Cerebellar nuclear complex (tissue), 1 donor: Measurements from ENCODE around the gene SSU72.
"Not testable (repeated sequence)": the region's sequence is repeated elsewhere in the genome, so short reads cannot be mapped to it uniquely, and the experiment has no call there.

ENCODE experiments used
- DNase-seq, 2 experiments: peaks; one replicate each; lab custom pipeline; 2025; lab: John Stamatoyannopoulos, UW

SSU72 gene

DNA sequence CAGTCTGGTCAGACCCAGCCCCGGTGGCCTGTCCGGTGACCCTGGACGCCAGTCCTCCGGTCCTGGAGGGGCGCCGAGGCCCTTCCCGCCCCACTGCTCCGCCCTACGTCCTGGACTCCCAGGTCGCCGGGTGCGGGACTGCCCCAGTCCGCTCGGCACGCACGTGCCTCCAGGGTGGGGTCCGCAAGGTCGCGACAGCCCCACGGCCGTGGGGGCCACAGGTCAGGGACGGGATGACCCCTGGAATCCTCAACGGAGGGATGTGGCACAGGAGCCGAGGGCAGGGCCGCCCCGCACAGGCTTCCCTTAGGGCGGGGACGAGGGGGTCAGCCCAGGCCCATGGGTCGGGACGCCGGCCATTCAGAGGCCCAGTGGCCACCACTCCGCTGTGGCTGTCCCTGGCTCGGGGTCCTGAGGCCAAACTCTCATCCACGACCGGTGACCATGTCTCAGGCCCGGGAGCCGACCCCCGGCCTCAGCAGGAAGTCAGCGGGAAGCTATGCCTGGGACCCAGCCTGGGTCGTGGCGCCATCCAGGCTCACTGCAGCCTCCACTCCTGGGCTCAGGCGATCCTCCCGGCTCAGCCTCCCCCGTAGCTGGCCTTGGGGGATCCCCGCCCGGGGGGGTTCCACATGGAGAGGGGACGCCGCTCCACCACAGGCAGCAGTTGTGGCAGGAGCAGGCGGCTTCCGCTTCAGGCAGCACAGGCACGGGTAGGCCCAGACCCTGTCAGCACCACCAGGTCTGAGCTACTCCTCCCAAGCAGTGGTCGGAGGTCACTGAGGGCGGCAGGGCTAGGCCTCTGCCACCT, 33.6 kb downstream of the SSU72 start:
- DNase-seq = no peak

DNA sequence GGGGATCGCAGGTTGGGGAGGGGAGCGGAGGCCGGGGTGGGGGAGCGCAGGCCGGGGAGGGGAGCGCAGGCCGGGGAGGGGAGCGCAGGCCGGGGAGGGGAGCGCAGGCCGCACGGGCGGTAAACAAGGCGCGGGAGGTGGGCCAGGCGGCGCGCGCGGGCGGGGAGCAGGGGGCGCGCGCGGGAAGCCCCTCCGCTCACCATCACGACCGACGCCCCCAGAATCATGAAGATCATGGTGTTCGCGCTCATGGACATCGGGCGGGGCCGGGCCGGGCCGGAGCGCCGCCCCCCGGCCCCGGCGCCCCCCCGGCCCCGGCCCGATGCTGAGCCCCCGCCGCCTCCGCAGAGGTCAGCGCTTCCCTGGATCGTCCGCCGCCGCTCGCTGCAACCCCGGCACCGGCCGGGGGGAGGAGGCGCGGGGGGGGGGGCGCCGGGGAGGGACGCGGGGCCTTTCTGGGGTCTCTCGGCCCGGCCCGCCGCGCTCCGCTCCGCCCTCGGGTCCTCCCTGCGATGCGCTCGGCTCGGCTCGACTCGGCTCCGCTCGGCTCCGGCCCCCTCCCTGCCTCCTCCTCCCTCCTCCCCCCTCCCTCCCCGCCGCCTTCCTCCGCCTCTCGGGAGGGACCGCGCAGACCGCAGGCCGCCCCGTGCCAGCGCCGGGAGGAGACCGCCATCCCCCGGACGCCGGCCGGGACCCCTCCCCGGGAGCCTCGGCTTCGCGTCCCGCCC, 34.4 kb downstream of the SSU72 start, which contains the start of gene TMEM240:
TMEM240 (minus strand) TSS at position 535 of the 728 bp plus-strand sequence; CDS start at position 257, 278 bp downstream.
- DNase-seq = peak in 1 of 2 experiments; percentile 37

DNA sequence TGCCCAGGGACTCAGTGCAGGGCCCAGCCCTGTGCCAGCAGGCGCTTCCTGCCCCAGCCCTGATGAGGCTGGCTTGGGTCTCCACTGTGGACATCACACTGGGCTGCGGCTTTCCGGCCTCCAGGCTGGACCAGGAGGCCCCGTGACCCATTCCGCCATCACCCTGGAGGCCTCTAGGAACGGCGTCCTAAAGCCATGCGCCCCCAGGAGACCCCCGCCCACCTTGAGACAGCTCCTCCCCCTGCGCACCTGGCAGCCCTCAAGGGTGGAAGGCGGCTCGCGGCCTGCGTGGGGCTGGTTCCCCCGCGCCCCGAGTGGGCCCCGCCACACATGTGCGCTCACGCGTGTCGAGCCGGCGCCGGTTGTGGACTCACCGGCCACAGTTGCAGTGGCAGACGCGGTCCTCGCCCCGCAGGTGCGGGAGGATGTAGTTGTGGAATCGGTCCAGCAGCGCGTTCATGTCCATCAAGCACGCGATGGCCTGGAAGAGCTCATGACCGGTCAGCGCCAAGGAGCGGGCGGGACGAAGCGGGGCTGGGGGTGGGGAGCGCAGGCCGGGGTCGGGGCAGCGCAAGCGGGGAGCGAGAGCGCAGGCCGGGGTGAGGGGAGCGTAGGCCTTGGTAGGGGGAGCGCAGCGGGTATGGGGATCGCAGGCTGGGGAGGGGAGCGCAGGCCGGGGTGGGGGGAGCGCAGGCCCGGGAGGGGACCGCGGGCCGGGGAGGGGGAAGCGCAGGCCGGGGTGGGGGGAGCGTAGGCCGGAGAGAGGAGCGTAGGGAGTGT, 35.2 kb downstream of the SSU72 start:
- DNase-seq = peak in 1 of 2 experiments; percentile 15

DNA sequence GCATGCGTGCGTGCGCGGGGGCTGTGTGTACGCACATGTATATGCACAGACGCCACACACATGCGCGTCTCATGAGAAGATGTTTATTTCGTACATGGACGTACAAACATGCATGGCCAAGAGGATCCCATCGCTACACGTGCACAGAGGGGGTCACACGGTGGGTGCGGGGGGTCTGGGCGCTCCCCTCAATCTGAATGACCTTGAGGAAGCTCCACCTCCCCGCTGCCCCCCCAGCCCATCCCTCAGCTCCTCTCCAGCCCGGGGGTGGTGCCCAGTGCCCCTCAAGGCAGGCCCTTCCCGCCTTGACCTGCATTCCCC, 35.7 kb downstream of the SSU72 start:
- no peak for DNase-seq

DNA sequence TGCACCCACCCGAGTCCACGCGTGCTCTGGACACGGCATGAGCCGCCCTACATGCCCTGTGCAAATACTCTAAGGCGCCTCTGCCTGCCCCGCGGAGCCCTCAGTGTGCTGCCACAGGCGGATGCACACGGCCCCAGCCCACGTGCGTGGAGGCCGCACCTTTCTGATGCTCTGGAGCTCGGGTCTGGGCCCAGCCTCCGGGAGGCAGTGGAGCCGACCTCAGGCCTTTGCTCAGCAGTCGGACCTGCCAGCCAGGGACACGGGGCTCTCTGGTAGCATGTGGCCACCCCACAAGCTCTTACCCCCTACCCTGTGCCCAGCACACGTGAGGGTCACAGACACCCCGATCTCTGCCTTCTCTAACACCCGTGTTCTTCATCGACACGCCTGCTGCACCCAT, 36.3 kb downstream of the SSU72 start:
- DNase-seq = no peak

DNA sequence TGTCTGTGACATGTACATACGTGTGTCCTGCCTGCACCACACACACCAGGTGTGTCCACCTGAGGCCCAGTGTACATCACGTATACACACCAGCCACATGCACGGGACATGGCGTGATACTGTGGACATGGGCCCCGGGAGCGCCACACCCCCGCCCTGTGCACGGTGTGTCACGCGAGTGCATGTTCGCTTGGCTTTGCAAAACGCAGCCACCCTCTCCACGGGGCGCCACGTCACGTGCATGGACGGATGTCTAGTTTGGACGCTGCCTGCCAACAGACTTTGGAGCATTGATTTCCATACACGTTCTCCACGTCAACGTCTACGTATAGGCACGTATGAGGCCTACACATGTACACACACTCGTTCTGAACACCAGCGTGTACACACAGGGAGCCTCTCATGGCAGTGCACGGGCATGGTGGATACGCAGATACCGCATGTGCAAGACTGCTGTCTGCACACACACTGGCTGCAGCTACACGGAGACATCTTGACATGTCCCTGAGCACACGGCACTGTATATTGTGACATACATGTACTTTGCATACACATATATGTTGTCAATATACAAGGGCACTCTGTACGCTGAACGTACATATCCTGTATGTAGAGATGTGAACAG, 36.9 kb downstream of the SSU72 start:
- DNase-seq = no peak

DNA sequence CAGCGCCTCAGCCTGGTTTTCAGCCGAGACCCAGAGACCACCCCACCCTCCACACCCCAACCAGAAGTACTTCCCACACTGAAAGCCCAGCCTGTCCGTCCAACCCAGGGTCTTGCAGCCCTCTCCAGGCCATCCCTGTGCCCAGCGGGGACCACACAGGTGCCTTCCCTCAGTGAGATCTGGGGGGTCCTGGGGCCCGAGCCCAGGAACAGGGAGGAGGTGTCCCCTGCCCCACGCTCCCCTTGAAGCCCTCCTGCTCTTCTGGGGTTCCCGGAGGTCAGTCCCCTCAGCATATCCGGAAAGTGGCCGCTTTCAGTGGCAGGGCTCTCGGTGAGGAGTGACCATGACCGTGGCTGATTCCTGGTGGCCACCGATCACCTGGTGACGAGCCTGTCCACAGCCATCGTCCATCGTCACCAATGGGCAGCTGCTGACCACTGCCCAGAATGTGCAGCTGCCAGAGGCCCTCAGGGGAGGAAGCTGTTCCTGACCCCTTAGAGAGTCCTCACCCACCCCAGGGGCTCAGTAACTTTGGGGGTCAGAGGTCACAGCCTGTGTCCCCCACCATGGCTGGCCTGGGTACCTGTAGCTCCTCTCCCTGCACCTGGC, 37.6 kb downstream of the SSU72 start:
- no peak for DNase-seq

DNA sequence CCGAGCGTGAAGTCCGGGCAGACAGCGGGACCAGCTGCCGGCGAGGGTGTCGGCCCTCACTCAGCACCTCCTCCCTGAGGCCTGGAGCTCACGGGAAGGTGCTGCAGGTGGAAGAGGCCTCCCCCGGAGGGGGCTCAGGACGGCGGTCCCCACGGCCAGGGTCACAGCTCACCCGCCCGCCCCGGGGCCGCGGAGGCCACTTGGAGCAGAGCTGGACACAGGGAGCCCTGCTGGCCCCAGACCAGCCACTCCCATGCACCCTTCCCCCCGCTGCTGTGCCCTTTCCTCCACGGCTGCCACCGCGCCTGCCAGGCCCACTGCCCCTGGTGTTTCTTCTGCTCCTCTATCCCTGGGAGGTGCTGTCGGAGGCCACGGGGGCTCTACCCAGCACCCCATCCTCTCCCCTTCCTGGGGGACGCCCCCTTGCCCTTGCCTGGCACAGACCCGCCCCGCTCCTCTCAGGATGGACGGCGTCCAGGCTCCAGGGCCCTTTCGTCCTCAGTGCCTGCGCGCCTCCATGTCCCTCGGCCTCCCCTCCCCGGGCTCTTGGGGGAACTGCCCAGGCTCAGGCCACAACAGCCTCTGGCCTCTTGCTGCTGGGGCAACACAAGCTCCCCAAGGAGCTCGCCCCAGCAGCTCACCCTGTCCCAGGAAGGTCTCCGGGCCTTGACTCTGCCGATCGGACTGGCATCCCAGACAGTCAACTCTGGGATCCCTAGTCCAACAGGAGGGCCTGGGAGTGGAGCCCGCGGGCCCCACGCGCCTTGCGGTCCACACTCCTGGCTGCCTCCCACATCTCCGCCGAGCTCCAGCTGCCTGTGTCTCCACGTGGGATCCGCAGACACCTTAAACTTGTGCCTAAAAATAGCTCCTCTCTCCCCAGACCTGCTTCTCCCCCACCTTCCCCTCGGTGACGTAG, 38.4 kb downstream of the SSU72 start:
- no peak for DNase-seq

DNA sequence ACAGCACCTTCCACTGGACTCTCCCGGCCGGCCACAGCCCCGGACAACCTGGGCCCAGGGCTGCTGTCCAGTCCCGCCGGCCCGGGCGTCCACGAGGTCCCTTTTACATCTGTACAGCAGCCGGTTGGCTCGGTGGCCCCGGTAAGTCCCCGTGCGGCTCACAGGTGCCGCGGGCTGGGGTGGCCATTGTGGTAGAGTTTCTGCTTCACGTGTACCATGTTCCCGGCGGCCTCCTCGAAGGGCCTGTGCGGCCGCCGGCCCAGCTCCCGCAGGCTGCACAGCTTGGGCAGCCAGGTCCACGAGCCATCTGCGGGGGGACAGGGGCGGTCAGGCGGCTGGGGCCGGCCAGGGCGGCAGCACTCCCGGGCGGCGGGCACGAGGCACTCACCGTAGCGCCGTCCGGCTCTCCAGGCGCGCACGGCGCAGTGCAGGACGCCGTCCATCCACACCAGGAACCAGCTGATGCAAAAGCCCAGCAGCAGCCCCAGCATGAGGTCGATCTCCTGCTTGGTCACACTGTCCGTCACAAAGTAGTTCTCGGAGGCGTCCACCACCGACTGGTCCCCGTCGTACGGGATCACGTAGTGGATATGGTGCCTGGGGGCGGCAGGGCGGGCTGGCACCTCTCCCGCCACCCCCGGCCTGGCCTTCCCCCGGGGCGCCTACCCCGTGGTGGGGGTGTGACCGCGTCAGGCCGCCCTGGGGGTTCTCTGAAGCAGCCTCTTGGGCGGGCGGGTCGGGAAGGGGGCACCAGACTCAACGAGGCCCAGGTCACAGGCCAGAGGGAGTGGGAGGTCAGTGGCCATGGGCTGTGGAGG, 39.3 kb downstream of the SSU72 start:
- DNase-seq = no peak

DNA sequence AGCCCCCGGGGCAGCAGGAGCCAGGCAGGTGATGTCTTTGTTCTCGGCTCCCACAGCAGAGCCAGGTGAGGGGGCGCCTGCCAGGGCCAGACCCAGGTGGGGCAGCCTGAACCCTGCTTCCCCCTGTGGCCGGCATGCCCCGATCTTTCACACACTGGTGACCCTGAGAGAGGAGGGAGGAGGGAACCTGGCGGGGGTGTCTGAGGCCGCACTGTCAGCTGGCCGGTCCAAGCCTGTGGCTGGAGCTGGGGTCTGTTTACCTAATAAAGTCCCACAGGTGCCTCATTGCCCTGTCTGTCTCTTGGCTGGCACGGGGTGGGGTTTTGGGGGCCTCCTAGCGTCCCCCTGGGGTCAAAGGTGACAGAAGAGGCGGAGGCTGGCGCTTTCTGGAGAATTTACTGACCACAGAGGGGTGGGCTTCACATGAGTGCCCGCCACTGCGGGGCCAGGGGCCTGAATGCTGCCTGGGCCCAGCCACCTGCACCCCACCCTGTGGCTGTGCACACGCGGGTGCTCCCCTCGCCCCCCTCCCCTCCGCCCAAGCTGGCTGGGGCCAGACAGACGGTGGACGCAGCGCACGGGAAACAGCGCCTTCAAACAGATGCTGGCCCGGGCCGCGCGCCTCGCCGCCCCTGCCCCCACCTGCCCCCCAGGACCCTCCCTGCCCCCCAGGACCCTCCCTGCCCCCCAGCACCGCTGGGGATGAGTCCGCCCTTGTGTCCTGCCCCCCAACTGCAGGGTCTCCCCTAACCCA, 40.1 kb downstream of the SSU72 start:
- DNase-seq = no peak

DNA sequence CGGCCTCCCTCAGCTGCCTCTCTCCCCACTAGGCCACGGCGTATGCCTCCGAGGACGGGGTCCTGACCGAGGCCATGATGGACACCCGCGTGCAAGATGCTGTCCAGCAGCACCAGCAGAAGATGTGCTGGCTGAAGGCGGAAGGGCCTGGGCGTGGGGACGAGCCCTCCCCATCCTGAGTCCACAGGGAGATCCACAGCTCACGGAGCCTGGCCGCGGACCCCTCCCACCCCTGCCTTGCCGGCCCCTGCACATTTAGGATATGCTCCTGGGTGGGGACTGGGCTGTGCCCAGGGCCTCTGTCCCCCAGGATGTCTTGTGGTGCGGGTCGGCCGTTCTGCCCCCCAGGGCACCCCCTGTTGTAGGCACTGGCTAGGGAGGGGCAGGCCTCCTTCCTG, 40.8 kb downstream of the SSU72 start:
- DNase-seq = not testable (repeated sequence)

DNA sequence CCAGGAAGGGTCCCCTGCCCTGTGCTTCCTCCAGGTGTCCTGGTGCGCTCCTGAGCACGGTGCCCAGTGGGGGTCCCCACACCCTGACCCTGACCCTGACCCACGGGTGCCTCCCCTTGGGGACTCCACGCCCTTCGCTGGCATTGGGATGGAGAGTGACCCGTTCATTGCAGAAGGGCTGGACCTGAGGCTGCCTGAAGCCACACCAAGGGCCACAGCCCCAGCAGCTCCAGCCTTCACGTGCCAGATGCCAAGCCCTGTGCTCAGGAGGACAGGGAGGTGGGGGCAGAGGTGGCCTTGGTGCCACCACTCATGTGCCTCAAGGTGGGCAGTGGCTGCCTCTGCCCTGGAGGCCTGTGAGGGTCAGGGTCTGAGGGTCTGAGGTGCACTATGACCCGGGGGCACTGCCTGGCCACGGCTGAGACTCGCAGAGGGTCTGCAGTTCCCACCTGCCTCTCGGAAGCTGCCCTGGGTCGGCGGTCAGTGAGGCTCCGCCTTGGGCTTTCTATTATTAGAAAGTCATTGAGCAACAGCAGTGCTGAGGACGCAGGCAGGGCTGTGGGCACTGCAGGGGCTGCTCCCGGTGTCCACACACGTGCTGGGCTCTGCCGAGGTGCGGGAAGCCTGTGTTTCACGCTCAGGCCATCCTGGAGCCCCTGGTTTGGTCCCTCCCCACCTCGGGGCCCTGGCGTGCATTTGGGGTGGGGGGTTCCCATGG, 41.3 kb downstream of the SSU72 start:
- not testable (repeated sequence) for DNase-seq

DNA sequence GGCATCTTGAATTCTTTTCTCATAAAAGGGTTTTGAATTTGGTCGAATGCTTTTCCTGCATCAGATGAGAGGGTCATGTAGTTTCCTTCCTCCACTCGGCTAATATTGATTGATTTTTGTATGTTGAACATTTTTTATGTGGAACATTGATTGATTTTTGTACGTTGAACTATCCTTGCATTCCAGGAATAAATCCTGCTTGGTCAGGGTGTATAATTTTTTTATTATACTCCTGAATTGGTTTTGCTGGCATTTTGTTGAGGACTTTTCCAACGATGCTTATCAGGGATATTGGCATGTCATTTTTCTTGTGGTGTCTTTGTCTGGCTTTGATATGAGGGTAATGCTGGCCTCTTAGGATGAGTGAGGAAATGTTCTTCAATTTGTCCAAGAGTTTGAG, 42.7 kb downstream of the SSU72 start:
- no peak for DNase-seq

DNA sequence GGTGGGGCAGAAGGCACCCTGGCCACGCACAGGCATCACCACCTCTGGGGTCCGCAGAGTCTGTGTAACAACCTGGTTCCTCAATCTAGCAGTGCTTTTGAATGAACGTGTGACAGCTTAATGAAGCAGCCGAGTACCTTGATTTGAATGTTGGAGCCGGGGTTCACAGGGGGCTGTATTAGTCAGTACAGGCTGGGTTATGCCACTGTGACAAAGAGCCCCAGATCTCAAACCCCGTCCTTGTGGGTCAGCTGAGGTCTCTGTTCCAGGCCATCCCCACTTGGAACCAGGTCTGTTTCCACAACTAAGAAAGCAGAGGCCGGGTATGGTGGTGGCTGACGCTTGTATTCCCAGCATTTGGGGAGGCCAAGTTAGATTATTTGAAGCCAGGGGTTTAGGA, 44.7 kb downstream of the SSU72 start:
- no peak for DNase-seq

DNA sequence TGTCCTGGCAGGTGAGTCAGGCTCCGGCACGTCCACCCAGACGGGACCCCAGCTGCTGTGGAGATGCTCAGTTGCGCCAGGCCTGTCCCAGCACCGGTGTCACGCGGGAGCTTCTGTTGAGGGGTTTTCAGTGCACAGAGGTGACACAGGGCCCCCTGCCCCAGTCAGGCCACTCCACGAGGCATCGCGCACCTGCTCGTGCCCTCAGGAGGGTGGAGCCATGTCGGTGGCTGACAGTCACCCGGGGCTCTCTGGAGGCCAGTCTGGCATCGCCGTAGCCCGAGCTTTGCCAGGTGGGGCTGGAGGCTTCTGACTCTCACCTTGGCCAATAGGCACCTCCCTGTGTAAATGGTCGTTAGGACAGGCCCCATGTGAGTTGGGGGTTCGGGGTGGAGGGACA, 45.3 kb downstream of the SSU72 start:
- DNase-seq = no peak

DNA sequence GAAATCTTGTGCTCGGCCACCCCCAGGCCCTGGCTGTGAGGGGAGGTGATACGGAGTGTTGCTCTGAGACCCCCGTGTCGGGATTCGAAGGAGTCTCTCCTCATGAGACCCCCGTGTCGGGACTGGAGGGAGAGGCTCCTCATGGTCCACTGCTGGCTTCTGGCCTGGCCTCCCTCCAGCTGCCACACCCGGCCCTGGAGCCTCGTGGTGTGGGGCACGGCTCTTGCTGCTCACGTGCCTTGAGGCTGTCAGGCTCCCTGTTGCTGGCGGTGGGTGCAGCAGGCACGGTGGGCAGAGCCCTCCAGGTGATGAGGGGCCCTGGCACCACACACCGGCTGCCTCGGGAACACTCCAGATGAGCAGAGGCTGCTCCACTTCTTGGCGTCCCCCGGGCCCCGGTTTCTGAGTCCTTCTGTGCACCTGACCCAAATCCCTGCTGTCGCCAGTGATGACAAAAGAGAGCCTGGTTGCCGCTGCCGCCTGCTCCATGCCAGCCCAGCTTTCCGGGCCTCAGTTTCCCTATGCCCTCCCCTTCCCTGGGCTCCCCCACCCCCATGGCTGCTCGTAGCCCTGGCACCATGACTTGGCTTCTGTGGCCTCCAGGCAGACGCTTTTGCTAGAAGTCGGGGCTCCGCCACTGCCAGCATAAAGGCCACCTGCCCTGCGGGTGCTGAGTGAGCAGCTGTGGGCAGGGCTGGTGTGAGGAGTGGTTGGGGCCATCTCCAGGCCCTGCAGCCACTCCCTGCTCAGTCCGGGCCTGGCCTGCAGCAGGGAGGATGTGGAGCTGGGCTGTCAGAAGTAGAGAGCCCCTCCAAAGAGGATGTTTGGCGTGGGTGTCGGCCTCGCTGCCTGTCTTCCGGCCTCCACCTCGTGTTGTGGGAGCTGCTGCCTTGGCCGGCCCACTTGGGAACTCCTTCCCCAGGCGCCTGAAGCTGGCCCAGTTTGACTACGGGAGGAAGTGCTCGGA, 46.1 kb downstream of the SSU72 start:
- DNase-seq = no peak
